Measurements from ENCODE around the gene APBA1. TPM values are rescaled to one million over a fixed set of nuclear protein-coding genes. Genes with fewer than 3 reads are reported as not detected.

The APBA1 gene
- total RNA-seq, 1 donor from 2014 or later = 13.0 TPM

GRCh38 chr9:69658987-69659675 is 13.0 kb downstream of the APBA1 start:
- DNase-seq = no peak
- Mint-ChIP-seq H3K27me3 (ENCODE audit: unreplicated experiment) (no peaks in the 10 kb centered on the region), H3K36me3 (ENCODE audit: unreplicated experiment) (no peaks in the 10 kb centered on the region), H3K9me3 (ENCODE audit: unreplicated experiment) (no peaks in the 10 kb centered on the region), H3K4me1 (ENCODE audit: low read depth, unreplicated experiment) (peaks cover 12% of the 10 kb centered on the region), H3K4me3 (ENCODE audit: unreplicated experiment) (no peak overlapping the region), H3K27ac (ENCODE audit: unreplicated experiment) (peak overlapping the region; percentile 25)
- TF ChIP-seq CTCF (IDR thresholded peaks at IDR 0.05; ENCODE audit: partially characterized antibody, unreplicated experiment) = no peak

- DNase-seq = no peak
- Mint-ChIP-seq H3K27me3 (ENCODE audit: unreplicated experiment) (no peaks in the 10 kb centered on the region), H3K4me1 (ENCODE audit: low read depth, unreplicated experiment) (peaks cover 12% of the 10 kb centered on the region), H3K4me3 (ENCODE audit: unreplicated experiment) (no peak overlapping the region), H3K27ac (ENCODE audit: unreplicated experiment) (no peak overlapping the region), H3K9me3 (ENCODE audit: unreplicated experiment) (no peaks in the 10 kb centered on the region), H3K36me3 (ENCODE audit: unreplicated experiment) (no peaks in the 10 kb centered on the region)
- TF ChIP-seq CTCF (IDR thresholded peaks at IDR 0.05; ENCODE audit: partially characterized antibody, unreplicated experiment) = no peak
Observed at GRCh38 chr9:69657269-69657668, 14.9 kb downstream of the APBA1 start.

- TF ChIP-seq CTCF (IDR thresholded peaks at IDR 0.05; ENCODE audit: partially characterized antibody, unreplicated experiment) = no peak
- H3K36me3 Mint-ChIP-seq (ENCODE audit: unreplicated experiment) = peaks cover 4% of the 10 kb centered on the region
- H3K27ac Mint-ChIP-seq (ENCODE audit: unreplicated experiment) = no peak overlapping the region
- H3K4me1 Mint-ChIP-seq (ENCODE audit: low read depth, unreplicated experiment) = peaks cover 5% of the 10 kb centered on the region
- peaks cover 1% of the 10 kb centered on the region for H3K27me3 Mint-ChIP-seq (ENCODE audit: unreplicated experiment)
- no peak overlapping the region for H3K4me3 Mint-ChIP-seq (ENCODE audit: unreplicated experiment)
- H3K9me3 Mint-ChIP-seq (ENCODE audit: unreplicated experiment) = no peaks in the 10 kb centered on the region
- DNase-seq = no peak
Observed at GRCh38 chr9:69655065-69655464, 17.1 kb downstream of the APBA1 start.

- H3K27ac Mint-ChIP-seq (ENCODE audit: unreplicated experiment) = no peak overlapping the region
Observed at GRCh38 chr9:69653261-69653660, 18.9 kb downstream of the APBA1 start.

More at GRCh38 chr9:69653261-69653660, 18.9 kb downstream of the APBA1 start:
- Mint-ChIP-seq H3K27me3 (ENCODE audit: unreplicated experiment) (peaks cover 1% of the 10 kb centered on the region), H3K36me3 (ENCODE audit: unreplicated experiment) (peaks cover 4% of the 10 kb centered on the region), H3K4me1 (ENCODE audit: low read depth, unreplicated experiment) (peaks cover 6% of the 10 kb centered on the region), H3K9me3 (ENCODE audit: unreplicated experiment) (no peaks in the 10 kb centered on the region), H3K4me3 (ENCODE audit: unreplicated experiment) (no peak overlapping the region)
- DNase-seq = no peak
- TF ChIP-seq CTCF (IDR thresholded peaks at IDR 0.05; ENCODE audit: partially characterized antibody, unreplicated experiment) = no peak
